SK-N-SH (cell line): Measurements from ENCODE around the gene SARDH.

Experiments
- CTCF ChIP-seq: fragments of 200-600 bp; sonication (generic); IDR thresholded peaks from 2 replicates; pipeline ENCODE4 v1.6.1; 2017; ENCODE audit warnings: antibody characterized with exemption, mild to moderate bottlenecking, moderate library complexity
- EP300 ChIP-seq, 2 experiments: IDR thresholded peaks; 2 replicates each; pipeline versions ENCODE4 v1.4.0 to v1.6.1; 2012; ENCODE audit warnings: borderline replicate concordance in 1 of 2, low read depth in 1 of 2, low read length in 1 of 2
- FOXM1 ChIP-seq: IDR thresholded peaks from 2 replicates; pipeline ENCODE4 v1.4.0; 2012; ENCODE audit warnings: low read depth, mild to moderate bottlenecking
- GATA2 ChIP-seq: sonication (generic); formaldehyde crosslinking; IDR thresholded peaks from 2 replicates; pipeline ENCODE4 v1.5.0; 2020; ENCODE audit warnings: mild to moderate bottlenecking, missing genetic modification reagents
- IRF3 ChIP-seq: fragments of 150-350 bp; IDR thresholded peaks from 2 replicates; pipeline ENCODE4 v1.6.1; 2016; ENCODE audit warnings: mild to moderate bottlenecking, low read depth, low read length
- MAX ChIP-seq: IDR thresholded peaks from 2 replicates; pipeline ENCODE4 v1.4.0; 2012; ENCODE audit warnings: low read depth
- MEF2A ChIP-seq: IDR thresholded peaks from 2 replicates; pipeline ENCODE4 v1.4.0; 2012; ENCODE audit warnings: low read depth, borderline replicate concordance
- POLR2AphosphoS5 ChIP-seq: IDR thresholded peaks from 2 replicates; pipeline ENCODE4 v1.6.1; 2012; ENCODE audit warnings: low read depth, low read length
- REST ChIP-seq: IDR thresholded peaks from 2 replicates; pipeline ENCODE4 v1.6.1; 2012; ENCODE audit warnings: mild to moderate bottlenecking, low read depth, low read length, moderate library complexity
- USF1 ChIP-seq: IDR thresholded peaks from 2 replicates; pipeline ENCODE4 v1.4.0; 2012; ENCODE audit warnings: low read depth, borderline replicate concordance
- USF2 ChIP-seq: fragments of 150-350 bp; IDR thresholded peaks from 2 replicates; pipeline ENCODE4 v1.6.1; 2017; ENCODE audit warnings: antibody characterized with exemption, low read length, low read depth, borderline replicate concordance
- YY1 ChIP-seq: IDR thresholded peaks from 2 replicates; pipeline ENCODE4 v1.4.0; 2012; ENCODE audit warnings: low read depth, mild to moderate bottlenecking

- TF ChIP-seq GATA2 (CRISPR knock-in tag) (no peak), CTCF (no peak), REST (no peak), YY1 (no peak), MEF2A (no peak), USF1 (no peak), EP300 (IDR thresholded peaks at IDR 0.05; ENCODE audit: borderline replicate concordance in 1 of 2, low read depth in 1 of 2, low read length in 1 of 2) (no peak), IRF3 (no peak), MAX (no peak), USF2 (no peak), POLR2AphosphoS5 (no peak), FOXM1 (no peak)
These were observed 25.7 kb downstream of the SARDH start for GRCh38 chr9:133712221-133713100.
